OCI-LY3 (cell line): ENCODE data around the gene ACADM.
"Not testable (repeated sequence)": the region's sequence is repeated elsewhere in the genome, so short reads cannot be mapped to it uniquely, and the experiment has no call there.

Experiments
- H2AFZ ChIP-seq: fragments of 200-600, 300-600 bp; shearing (Covaris generic); 2 replicates; pipeline ENCODE4 v1.6.0; 2014; ENCODE audit warnings: antibody characterized with exemption, low read depth, low read length
- H3K27ac ChIP-seq: fragments of 200-600, 300-600 bp; sonication (generic); 2 replicates; pipeline ENCODE4 v1.5.1; 2014; ENCODE audit warnings: mild to moderate bottlenecking, low read length, moderate library complexity, mixed read lengths
- H3K27me3 ChIP-seq: fragments of 200-600, 300-600 bp; sonication (generic); 2 replicates; pipeline ENCODE4 v1.6.1; 2014; ENCODE audit warnings: low read depth, low read length, mixed read lengths
- H3K36me3 ChIP-seq: fragments of 200-600, 300-600 bp; sonication (generic); replicated peaks from 2 replicates; pipeline ENCODE3; 2014; ENCODE audit warnings: low read depth, low read length, mixed read lengths
- H3K4me1 ChIP-seq: fragments of 300-600, 200-600 bp; sonication (generic); 2 replicates; pipeline ENCODE4 v1.6.1; 2014; ENCODE audit warnings: low read length, mixed read lengths
- H3K4me2 ChIP-seq: fragments of 200-600, 300-600 bp; sonication (generic); 2 replicates; pipeline ENCODE4 v1.6.1; 2014; ENCODE audit warnings: low read length, mixed read lengths
- H3K4me3 ChIP-seq: fragments of 300-600, 200-600 bp; sonication (generic); 2 replicates; pipeline ENCODE4 v1.5.1; 2014; ENCODE audit warnings: antibody characterized with exemption, mild to moderate bottlenecking, low read length, moderate library complexity
- H3K79me2 ChIP-seq: fragments of 300-600, 200-600 bp; shearing (Covaris generic); 2 replicates; pipeline ENCODE4 v1.6.1; 2014; ENCODE audit warnings: mild to moderate bottlenecking, low read length, mixed read lengths
- H3K9ac ChIP-seq: fragments of 300-600, 200-600 bp; shearing (Covaris generic); 2 replicates; pipeline ENCODE4 v1.6.0; 2014; ENCODE audit warnings: mild to moderate bottlenecking, low read length, moderate library complexity
- H3K9me3 ChIP-seq: fragments of 200-600, 300-600 bp; shearing (Covaris generic); 2 replicates; pipeline ENCODE4 v1.6.1; 2014; ENCODE audit warnings: low read length, mixed read lengths; ENCODE audit not compliant: insufficient read depth
- H4K20me1 ChIP-seq: fragments of 200-600, 300-600 bp; sonication (generic); 2 replicates; pipeline ENCODE4 v1.6.1; 2016; ENCODE audit warnings: low read length, mixed read lengths; ENCODE audit not compliant: insufficient read depth
- CTCF ChIP-seq: fragments of 200-600, 300-600 bp; sonication (generic); IDR thresholded peaks from 2 replicates; pipeline ENCODE4 v1.5.1; 2014; ENCODE audit warnings: antibody characterized with exemption, low read length, low read depth
- EZH2phosphoT487 ChIP-seq: fragments of 200-600 bp; shearing (Covaris generic); IDR thresholded peaks from 2 replicates; pipeline ENCODE4 v1.6.1; 2018; ENCODE audit warnings: antibody characterized with exemption, mixed run types, low read depth

ACADM gene

DNA sequence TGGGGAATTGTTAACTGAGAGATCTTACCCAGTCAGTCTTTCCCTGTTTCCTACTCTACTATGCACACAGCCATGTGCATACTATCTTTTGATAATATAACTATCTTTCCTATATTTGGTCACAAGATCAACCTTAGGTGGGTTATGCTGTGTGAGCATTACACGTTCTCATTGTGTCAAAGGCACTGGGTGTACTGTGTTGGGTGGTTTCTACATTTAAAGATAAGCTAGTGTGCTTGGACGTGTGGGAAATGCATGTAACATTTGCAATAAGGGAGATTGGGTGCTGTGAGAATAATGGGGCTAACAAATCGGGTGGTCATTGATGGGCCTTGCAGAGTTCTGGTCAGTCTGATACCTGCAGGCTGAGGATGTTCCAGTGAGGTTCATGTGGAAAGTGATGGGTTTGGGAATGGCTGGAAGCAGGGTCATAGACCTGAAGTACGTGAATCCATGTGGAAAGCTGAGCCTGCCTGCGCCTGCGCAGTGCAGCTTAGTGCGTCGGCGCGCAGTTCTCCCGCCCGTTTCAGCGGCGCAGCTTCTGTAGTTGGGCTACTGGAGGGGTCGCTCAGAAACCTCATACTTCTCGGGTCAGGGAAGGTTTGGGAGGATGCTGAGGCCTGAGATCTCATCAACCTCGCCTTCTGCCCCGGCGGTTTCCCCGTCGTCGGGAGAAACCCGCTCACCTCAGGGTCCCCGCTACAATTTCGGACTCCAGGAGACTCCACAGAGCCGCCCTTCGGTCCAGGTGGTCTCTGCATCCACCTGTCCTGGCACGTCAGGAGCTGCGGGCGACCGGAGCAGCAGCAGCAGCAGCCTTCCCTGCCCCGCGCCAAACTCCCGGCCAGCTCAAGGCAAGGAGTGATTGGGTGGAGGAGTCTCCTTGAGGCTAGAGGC is 72.1 kb downstream of the ACADM start, which contains the start of gene MSH4:
TSS of gene MSH4 (plus strand) at position 507 of the 897 bp plus-strand sequence. CDS start at position 611, 104 bp downstream.
- no peak within 1 kb of the TSS for H3K27ac ChIP-seq
- no peak within 1 kb of the TSS for H2AFZ ChIP-seq
- no peaks in the 10 kb centered on the region for H3K4me1 ChIP-seq
- peaks cover 16% of the 10 kb centered on the region for H4K20me1 ChIP-seq
- no peak for TF ChIP-seq CTCF
- TF ChIP-seq EZH2phosphoT487 = no peak
- no peak within 1 kb of the TSS for H3K4me3 ChIP-seq
- peaks cover 16% of the 10 kb centered on the region for H3K79me2 ChIP-seq
- H3K36me3 ChIP-seq = peaks cover 46% of the 10 kb centered on the region
- no peak within 1 kb of the TSS for H3K4me2 ChIP-seq
- no peaks in the 10 kb centered on the region for H3K9me3 ChIP-seq
- H3K9ac ChIP-seq = no peak within 1 kb of the TSS
- no peaks in the 10 kb centered on the region for H3K27me3 ChIP-seq

GRCh38 chr1:75797273-75797588 is 72.7 kb downstream of the ACADM start:
- Histone ChIP-seq H3K4me2 (no peak overlapping the region), H2AFZ (no peak overlapping the region), H4K20me1 (peaks cover 11% of the 10 kb centered on the region), H3K79me2 (peaks cover 11% of the 10 kb centered on the region), H3K27ac (no peak overlapping the region), H3K9me3 (no peaks in the 10 kb centered on the region), H3K27me3 (no peaks in the 10 kb centered on the region), H3K4me1 (peaks cover 4% of the 10 kb centered on the region), H3K9ac (no peak overlapping the region), H3K36me3 (peaks cover 40% of the 10 kb centered on the region), H3K4me3 (no peak overlapping the region)
- TF ChIP-seq CTCF (no peak), EZH2phosphoT487 (no peak)

DNA sequence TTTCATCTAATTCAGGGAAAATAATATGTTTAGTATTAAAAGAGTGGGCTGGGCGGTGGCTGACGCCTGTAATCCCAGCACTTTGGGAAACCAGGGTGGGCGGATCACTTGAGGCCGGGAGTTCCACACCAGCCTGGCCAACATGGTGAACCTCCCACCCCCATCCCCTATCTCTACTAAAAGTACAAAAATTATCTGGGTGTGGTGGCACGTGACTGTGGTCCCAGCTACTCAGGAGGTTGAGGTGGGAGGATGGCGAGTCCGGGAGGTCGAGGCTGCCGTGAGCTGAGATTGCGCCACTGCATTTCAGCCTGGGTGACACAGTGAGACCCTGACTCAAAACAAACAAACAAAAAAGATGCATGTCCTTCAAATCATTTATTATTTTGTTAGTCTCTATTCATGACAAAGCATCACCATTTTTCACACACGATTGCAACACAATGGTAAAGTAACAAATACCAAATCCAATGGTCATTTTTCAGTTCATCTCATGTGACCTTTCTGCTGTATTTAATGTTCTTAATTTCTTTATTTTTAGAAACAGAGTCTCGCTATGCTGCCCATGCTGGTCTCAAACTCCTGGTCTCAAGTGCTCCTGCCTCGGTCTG is 73.2 kb downstream of the ACADM start:
- Histone ChIP-seq H3K27ac (no peak overlapping the region), H3K27me3 (no peaks in the 10 kb centered on the region), H3K4me3 (no peak overlapping the region), H4K20me1 (peaks cover 8% of the 10 kb centered on the region), H3K4me1 (peaks cover 9% of the 10 kb centered on the region), H3K9ac (no peak overlapping the region), H2AFZ (no peak overlapping the region), H3K9me3 (no peaks in the 10 kb centered on the region), H3K36me3 (peaks cover 39% of the 10 kb centered on the region), H3K79me2 (peaks cover 6% of the 10 kb centered on the region), H3K4me2 (no peak overlapping the region)
- no peak for TF ChIP-seq CTCF
- TF ChIP-seq EZH2phosphoT487 = no peak

- H3K4me2 ChIP-seq, H3K27ac ChIP-seq, H3K9me3 ChIP-seq, H3K4me3 ChIP-seq, H3K27me3 ChIP-seq, H4K20me1 ChIP-seq, H3K79me2 ChIP-seq, H3K9ac ChIP-seq, H2AFZ ChIP-seq: not testable (repeated sequence)
- Histone ChIP-seq H3K4me1 (peaks cover 21% of the 10 kb centered on the region), H3K36me3 (peaks cover 16% of the 10 kb centered on the region)
Observed at GRCh38 chr1:75801480-75801879, 77.0 kb downstream of the ACADM start.
